H1 (cell line): ENCODE results near the gene CSNK1G3. TPM values are rescaled to one million over a fixed set of nuclear protein-coding genes. Genes with fewer than 3 reads are reported as not detected.

ENCODE experiments used
- BCL11A ChIP-seq, 2 experiments: IDR thresholded peaks; one replicate each; pipeline ENCODE4 v1.6.1; 2011; ENCODE audit warnings: low read depth in 2 of 2, low read length in 2 of 2, mild to moderate bottlenecking in 2 of 2
- CHD1 ChIP-seq: IDR thresholded peaks from 2 replicates; pipeline ENCODE4 v1.6.1; 2012; ENCODE audit warnings: low read depth, low read length, improper control_type of control experiment
- EP300 ChIP-seq, 2 experiments: IDR thresholded peaks; 1 replicate in 1 of 2; 2 replicates in 1 of 2; pipeline ENCODE4 v1.6.1; 2011 to 2012; ENCODE audit warnings: low read depth in 2 of 2, low read length in 2 of 2, mild to moderate bottlenecking in 2 of 2, borderline replicate concordance in 1 of 2, inconsistent platforms in 1 of 2, moderate library complexity in 1 of 2
- KDM4A ChIP-seq: IDR thresholded peaks from one replicate; pipeline ENCODE4 v1.7.1; 2012; ENCODE audit warnings: low read depth, mild to moderate bottlenecking, moderate library complexity, low read length, inconsistent platforms; ENCODE audit not compliant: severe bottlenecking
- KDM5A ChIP-seq: fragments of 200-600 bp; IDR thresholded peaks from 2 replicates; pipeline ENCODE4 v1.7.1; 2012; ENCODE audit warnings: mild to moderate bottlenecking, low read length, inconsistent platforms, mixed read lengths
- RNF2 ChIP-seq: fragments of 200-900, 300-1000 bp; sonication (generic); IDR thresholded peaks from 2 replicates; pipeline ENCODE4 v1.7.1; 2016; ENCODE audit warnings: borderline replicate concordance, low read depth, mild to moderate bottlenecking, antibody characterized with exemption, low read length; ENCODE audit not compliant: poor library complexity, severe bottlenecking; ENCODE audit errors: missing control alignments
- SIN3A ChIP-seq, 2 experiments: IDR thresholded peaks in 1 of 2; conservative IDR thresholded peaks in 1 of 2; 2 replicates each; pipeline ENCODE4 v1.6.1; 2011 to 2012; ENCODE audit warnings: low read length in 2 of 2, improper control_type of control experiment in 1 of 2, low read depth in 1 of 2, mild to moderate bottlenecking in 1 of 2
- SP1 ChIP-seq: IDR thresholded peaks from 2 replicates; pipeline ENCODE4 v1.6.1; 2011; ENCODE audit warnings: low read depth, low read length
- polyA plus RNA-seq, 7 experiments: library from polyadenylated mRNA; depleted of rRNA in 3 of 7; stranded (reverse) in 5 of 7; unstranded in 2 of 7; fragments of >200 nt in 5 of 7; fragments of 200-250 nt in 2 of 7; gene quantifications; 1 replicate in 5 of 7; 2 replicates in 1 of 7; 4 replicates in 1 of 7; pipeline versions ENCODE4 v1.2.1 to v1.2.3, GENCODE V29; 2011 to 2013; ENCODE audit warnings: missing spikeins in 2 of 7, mixed read lengths in 2 of 7
- total RNA-seq: library from RNA; stranded (reverse); fragmentation: NEBNext Ultra II Directional; extraction: Animal tissue kit (Norgen Biotek cat#: 25700); gene quantifications from 2 replicates; pipeline ENCODE4 v1.2.1, GENCODE V29; 2021

Gene CSNK1G3
- total and polyA plus RNA-seq, 2 of the 8 experiments (the other 6 are each of a cell fraction or from before 2014, with no cell fraction given): 10.6 to 58.9 TPM

GRCh38 chr5:123483446-123484077 lies 28.4 kb upstream of the CSNK1G3 start (continued):
- TF ChIP-seq KDM4A (no peak), BCL11A (IDR thresholded peaks at IDR 0.05; ENCODE audit: low read depth in 2 of 2, low read length in 2 of 2) (no peak), RNF2 (no peak), KDM5A (no peak), SP1 (no peak), SIN3A (conservative IDR thresholded peaks at IDR 0.05 in 1 of 2, IDR thresholded peaks at IDR 0.05 in 1 of 2; ENCODE audit: low read depth in 1 of 2, low read length in 2 of 2) (no peak), CHD1 (no peak), EP300 (IDR thresholded peaks at IDR 0.05; ENCODE audit: borderline replicate concordance in 1 of 2, low read depth in 2 of 2, low read length in 2 of 2) (no peak)
- TF ChIP-seq, all 59 proteins: peak for 0
